ENCODE measurements around the gene TBC1D8B.

Gene TBC1D8B

GRCh38 chrX:106874075-106874474, 71.6 kb downstream of the TBC1D8B start:
- no peak overlapping the region for H3K4me3 ChIP-seq (ENCODE audit: low read length)
- TF ChIP-seq ZNF274 (IDR thresholded peaks at IDR 0.05; ENCODE audit: low read depth, low read length), result no peak

GRCh38 chrX:106875151-106875550, 72.7 kb downstream of the TBC1D8B start:
- no peak overlapping the region for H3K4me3 ChIP-seq (ENCODE audit: low read length)
- no peak for TF ChIP-seq ZNF274 (IDR thresholded peaks at IDR 0.05; ENCODE audit: low read depth, low read length)

- TF ChIP-seq ZNF274 (IDR thresholded peaks at IDR 0.05; ENCODE audit: low read depth, low read length), result no peak
- H3K4me3 ChIP-seq (ENCODE audit: low read length), result no peak overlapping the region
These were observed 87.0 kb downstream of the TBC1D8B start for GRCh38 chrX:106889468-106889867.

- TF ChIP-seq ZNF274 (IDR thresholded peaks at IDR 0.05; ENCODE audit: low read depth, low read length), result no peak
- H3K4me3 ChIP-seq (ENCODE audit: low read length), result no peak overlapping the region
These were observed 89.4 kb downstream of the TBC1D8B start for GRCh38 chrX:106891762-106892460.

GRCh38 chrX:106894392-106894909, 92.0 kb downstream of the TBC1D8B start:
- TF ChIP-seq ZNF274 (IDR thresholded peaks at IDR 0.05; ENCODE audit: low read depth, low read length), result no peak
- H3K4me3 ChIP-seq (ENCODE audit: low read length), result no peak overlapping the region

GRCh38 chrX:106894978-106895452, 92.5 kb downstream of the TBC1D8B start:
- no peak overlapping the region for H3K4me3 ChIP-seq (ENCODE audit: low read length)
- no peak for TF ChIP-seq ZNF274 (IDR thresholded peaks at IDR 0.05; ENCODE audit: low read depth, low read length)

GRCh38 chrX:106897259-106897658, 94.8 kb downstream of the TBC1D8B start:
- TF ChIP-seq ZNF274 (IDR thresholded peaks at IDR 0.05; ENCODE audit: low read depth, low read length), result no peak
- H3K4me3 ChIP-seq (ENCODE audit: low read length), result no peak overlapping the region

- no peak overlapping the region for H3K4me3 ChIP-seq (ENCODE audit: low read length)
- no peak for TF ChIP-seq ZNF274 (IDR thresholded peaks at IDR 0.05; ENCODE audit: low read depth, low read length)
These were observed 96.0 kb downstream of the TBC1D8B start for GRCh38 chrX:106898462-106898861.

- no peak overlapping the region for H3K4me3 ChIP-seq (ENCODE audit: low read length)
- TF ChIP-seq ZNF274 (IDR thresholded peaks at IDR 0.05; ENCODE audit: low read depth, low read length), result no peak
These were observed 96.8 kb downstream of the TBC1D8B start for GRCh38 chrX:106899276-106899675.

GRCh38 chrX:106899841-106900240, 97.4 kb downstream of the TBC1D8B start:
- no peak overlapping the region for H3K4me3 ChIP-seq (ENCODE audit: low read length)
- TF ChIP-seq ZNF274 (IDR thresholded peaks at IDR 0.05; ENCODE audit: low read depth, low read length), result no peak

GRCh38 chrX:106901341-106901740, 98.9 kb downstream of the TBC1D8B start:
- no peak for TF ChIP-seq ZNF274 (IDR thresholded peaks at IDR 0.05; ENCODE audit: low read depth, low read length)
- no peak overlapping the region for H3K4me3 ChIP-seq (ENCODE audit: low read length)

- no peak for TF ChIP-seq ZNF274 (IDR thresholded peaks at IDR 0.05; ENCODE audit: low read depth, low read length)
These were observed 99.3 kb downstream of the TBC1D8B start for GRCh38 chrX:106901781-106902219.

GRCh38 chrX:106902684-106903083, 100.2 kb downstream of the TBC1D8B start:
- TF ChIP-seq ZNF274 (IDR thresholded peaks at IDR 0.05; ENCODE audit: low read depth, low read length), result no peak
- no peak overlapping the region for H3K4me3 ChIP-seq (ENCODE audit: low read length)

More at GRCh38 chrX:106901781-106902219, 99.3 kb downstream of the TBC1D8B start:
- no peak overlapping the region for H3K4me3 ChIP-seq (ENCODE audit: low read length)

- TF ChIP-seq ZNF274 (IDR thresholded peaks at IDR 0.05; ENCODE audit: low read depth, low read length), result no peak
- H3K4me3 ChIP-seq (ENCODE audit: low read length), result no peak within 1 kb of the TSS
These were observed 100.9 kb downstream of the TBC1D8B start, which contains the start of gene RIPPLY1 for GRCh38 chrX:106903291-106903824. Gene RIPPLY1, minus strand, starts transcription at chrX:106903341. Its CDS starts 54 bp downstream, at chrX:106903287.
